GM23248 (cell line): ENCODE measurements around the gene TAAR5. TPM values are rescaled to one million over a fixed set of nuclear protein-coding genes. Genes with fewer than 3 reads are reported as not detected.
"Not testable (repeated sequence)": the region's sequence is repeated elsewhere in the genome, so short reads cannot be mapped to it uniquely, and the experiment has no call there.

Experiments
- DNase-seq: peaks from one replicate; pipeline ENCODE4 v3.0.0-alpha.2; 2015
- H2AFZ ChIP-seq: fragments of 200-600 bp; sonication (generic); 2 replicates; pipeline ENCODE4 v1.6.1; 2016; ENCODE audit warnings: antibody characterized with exemption
- H3F3A ChIP-seq: fragments of 200-600 bp; sonication (generic); 2 replicates; pipeline ENCODE4 v1.6.1; 2016; ENCODE audit warnings: mild to moderate bottlenecking, antibody characterized with exemption, mixed run types; ENCODE audit not compliant: insufficient read depth
- H3K27ac ChIP-seq: fragments of 200-600 bp; sonication (generic); 2 replicates; pipeline ENCODE4 v1.5.1; 2016; ENCODE audit warnings: mild to moderate bottlenecking
- H3K27me3 ChIP-seq: fragments of 200-600 bp; sonication (generic); replicated peaks from 2 replicates; pipeline ENCODE4 v1.6.1; 2016; ENCODE audit warnings: mild to moderate bottlenecking; ENCODE audit not compliant: insufficient read depth
- H3K36me3 ChIP-seq: fragments of 200-600 bp; sonication (generic); 2 replicates; pipeline ENCODE4 v1.6.1; 2016; ENCODE audit warnings: low read depth, mild to moderate bottlenecking
- H3K4me1 ChIP-seq: fragments of 200-600 bp; sonication (generic); 2 replicates; pipeline ENCODE4 v1.6.1; 2016; ENCODE audit warnings: mild to moderate bottlenecking; ENCODE audit not compliant: insufficient read depth
- H3K4me2 ChIP-seq: fragments of 200-600 bp; sonication (generic); one replicate; pipeline ENCODE4 v1.6.1; 2016; ENCODE audit warnings: mild to moderate bottlenecking; ENCODE audit not compliant: unreplicated experiment
- H3K4me3 ChIP-seq: fragments of 200-600 bp; sonication (generic); 2 replicates; pipeline ENCODE4 v1.5.1; 2016; ENCODE audit warnings: mild to moderate bottlenecking
- H3K79me2 ChIP-seq: fragments of 200-600 bp; sonication (generic); 2 replicates; pipeline ENCODE4 v1.6.1; 2016; ENCODE audit warnings: mild to moderate bottlenecking; ENCODE audit not compliant: insufficient read depth
- H3K9ac ChIP-seq: fragments of 200-600 bp; sonication (generic); 2 replicates; pipeline ENCODE4 v1.6.1; 2016; ENCODE audit warnings: mild to moderate bottlenecking
- H3K9me2 ChIP-seq: fragments of 200-600 bp; sonication (generic); 2 replicates; pipeline ENCODE4 v1.6.1; 2016; ENCODE audit warnings: mixed run types, mild to moderate bottlenecking, moderate library complexity; ENCODE audit not compliant: insufficient read depth
- H3K9me3 ChIP-seq: fragments of 200-600 bp; sonication (generic); one replicate; pipeline ENCODE4 v1.6.1; 2017; ENCODE audit warnings: low read depth
- H4K20me1 ChIP-seq: fragments of 200-600 bp; sonication (generic); 2 replicates; pipeline ENCODE4 v1.6.0; 2016; ENCODE audit not compliant: insufficient read depth
- EZH2 ChIP-seq: fragments of 200-600 bp; sonication (generic); IDR thresholded peaks from 2 replicates; pipeline ENCODE4 v1.6.1; 2018; ENCODE audit warnings: antibody characterized with exemption, mild to moderate bottlenecking; ENCODE audit not compliant: insufficient read depth, poor library complexity, severe bottlenecking
- EZH2phosphoT487 ChIP-seq: fragments of 200-600 bp; sonication (generic); IDR thresholded peaks from 2 replicates; pipeline ENCODE4 v1.6.1; 2018; ENCODE audit warnings: antibody characterized with exemption, moderate library complexity, mild to moderate bottlenecking, low read depth; ENCODE audit not compliant: insufficient read depth
- WGBS, 2 experiments: methylation state at CpG; one replicate each; pipeline ENCODE4 v1.1.6; 2015 to 2017; ENCODE audit warnings: low lambda C conversion rate in 2 of 2, low coverage in 1 of 2; ENCODE audit errors: missing lambda C conversion rate in 2 of 2; 5-methylcytosine and 5-hydroxymethylcytosine counted together
- in situ Hi-C: fragments of 300-500 bp; cut with MboI; formaldehyde crosslinking; loops from 2 replicates; pipeline ENCODE4 v1.15.0; 2020
- polyA plus RNA-seq: library from polyadenylated mRNA; unstranded; fragments of >200 nt; fragmentation: Nextera tagmentation; extraction: Ambion mirVana; gene quantifications from 2 replicates; pipeline ENCODE4 v1.2.1, GENCODE V29; 2016
- total RNA-seq: library from RNA; depleted of rRNA; stranded (reverse); fragments of >200 nt; shearing (Covaris generic); gene quantifications from 2 replicates; pipeline ENCODE4 v1.2.3, GENCODE V29; 2014

The TAAR5 gene
- total and polyA plus RNA-seq, 2 experiments from 2014 or later: not detected

DNA sequence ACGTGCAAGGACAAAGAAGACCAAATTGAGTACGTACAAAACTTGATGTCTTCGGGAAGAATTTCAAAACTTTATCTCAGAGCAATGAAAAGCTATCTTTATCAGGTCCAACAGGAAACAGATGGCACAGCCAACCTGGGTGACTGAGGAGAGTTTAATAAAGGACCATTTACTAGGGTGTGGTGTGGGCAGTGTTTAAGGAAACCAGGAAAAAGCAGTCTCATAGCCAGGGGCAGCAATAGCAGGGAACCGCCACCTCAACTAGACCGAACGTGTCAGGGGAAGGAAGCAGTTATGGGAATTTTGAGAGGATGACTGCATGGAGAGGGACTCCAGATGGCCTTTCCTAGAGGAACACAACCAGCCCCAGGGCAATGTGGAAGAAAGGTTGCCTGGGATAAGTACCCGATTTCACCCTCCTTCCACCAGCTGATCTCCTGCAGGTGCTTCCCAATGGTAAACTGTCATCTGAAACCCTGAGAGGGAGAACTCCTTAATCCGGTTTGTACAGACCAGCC lies 15.2 kb upstream of the TAAR5 start:
- in situ Hi-C loops: no loop called here
- no peak overlapping the region for H3K4me3 ChIP-seq
- H3K36me3 ChIP-seq: no peaks in the 10 kb centered on the region
- no peaks in the 10 kb centered on the region for H3K9me3 ChIP-seq
- 68 to 69% methylated on average over 8 of the region's 8 CpGs for WGBS, 2 experiments
- no peaks in the 10 kb centered on the region; the same call in 1 of the 2 replicates for H3K27me3 ChIP-seq
- no peak overlapping the region for H3K4me2 ChIP-seq
- no peaks in the 10 kb centered on the region for H3K4me1 ChIP-seq
- H3K9me2 ChIP-seq: no peaks in the 10 kb centered on the region
- no peak for TF ChIP-seq EZH2
- no peaks in the 10 kb centered on the region for H4K20me1 ChIP-seq
- H3F3A ChIP-seq: no peaks in the 10 kb centered on the region
- H3K79me2 ChIP-seq: no peaks in the 10 kb centered on the region
- DNase-seq: no peak
- H3K27ac ChIP-seq: no peak overlapping the region
- no peak overlapping the region for H2AFZ ChIP-seq
- no peak overlapping the region for H3K9ac ChIP-seq

DNA sequence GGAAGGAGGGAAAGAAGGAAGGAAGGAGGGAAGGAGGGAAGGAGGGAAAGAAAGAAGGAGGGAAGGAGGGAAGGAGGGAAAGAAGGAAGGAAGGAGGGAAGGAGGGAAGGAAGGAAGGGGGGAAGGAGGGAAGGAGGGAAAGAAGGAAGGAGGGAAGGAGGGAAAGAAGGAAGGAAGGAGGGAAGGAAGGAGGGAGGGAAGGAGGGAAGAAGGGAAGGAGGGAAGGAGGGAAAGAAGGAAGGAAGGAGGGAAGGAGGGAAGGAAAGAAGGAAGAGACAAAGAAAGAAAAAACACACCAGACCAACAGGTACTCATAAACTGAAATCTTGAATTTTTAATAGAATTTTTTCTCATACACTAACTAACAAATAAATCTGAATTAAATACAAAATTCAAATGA lies 11.4 kb upstream of the TAAR5 start:
- H3F3A ChIP-seq, H3K27ac ChIP-seq, H3K4me1 ChIP-seq, H4K20me1 ChIP-seq, H3K9ac ChIP-seq, H3K36me3 ChIP-seq, H2AFZ ChIP-seq, H3K79me2 ChIP-seq, H3K9me3 ChIP-seq, H3K4me2 ChIP-seq, H3K4me3 ChIP-seq, DNase-seq, in situ Hi-C loops, H3K9me2 ChIP-seq: not testable (repeated sequence)
- peaks cover 14% of the 10 kb centered on the region for H3K27me3 ChIP-seq

- H3K9me2 ChIP-seq: no peaks in the 10 kb centered on the region
- H2AFZ ChIP-seq: no peak overlapping the region
- H3K36me3 ChIP-seq: no peaks in the 10 kb centered on the region
- no peak overlapping the region for H3K4me2 ChIP-seq
- 13 to 19% methylated on average over 3 of the region's 3 CpGs for WGBS, 2 experiments
- no peaks in the 10 kb centered on the region for H3K4me1 ChIP-seq
- H3F3A ChIP-seq: no peaks in the 10 kb centered on the region
- peak; percentile 10 for DNase-seq
- H3K27me3 ChIP-seq: peaks cover 19% of the 10 kb centered on the region
- no peak overlapping the region for H3K27ac ChIP-seq
- no peak overlapping the region for H3K4me3 ChIP-seq
- in situ Hi-C loops: no loop called here
- no peaks in the 10 kb centered on the region for H3K9me3 ChIP-seq
- no peaks in the 10 kb centered on the region for H4K20me1 ChIP-seq
- no peak overlapping the region for H3K9ac ChIP-seq
- H3K79me2 ChIP-seq: no peaks in the 10 kb centered on the region
- TF ChIP-seq EZH2 (no peak), EZH2phosphoT487 (no peak)
Measured at GRCh38 chr6:132598473-132598872, 8.9 kb upstream of the TAAR5 start.

- H3K36me3 ChIP-seq: no peaks in the 10 kb centered on the region
- in situ Hi-C loops: no loop called here
- WGBS, 2 experiments: 67 to 68% methylated on average over 6 of the region's 6 CpGs
Measured at GRCh38 chr6:132596201-132596600, 6.7 kb upstream of the TAAR5 start.

GRCh38 chr6:132592855-132593254 lies 3.3 kb upstream of the TAAR5 start:
- Histone ChIP-seq H3K9me3 (no peaks in the 10 kb centered on the region), H3K27me3 (peaks cover 24% of the 10 kb centered on the region), H3F3A (no peaks in the 10 kb centered on the region), H3K27ac (no peak overlapping the region), H3K4me2 (no peak overlapping the region), H2AFZ (no peak overlapping the region), H4K20me1 (no peaks in the 10 kb centered on the region), H3K4me1 (no peaks in the 10 kb centered on the region), H3K9ac (no peak overlapping the region), H3K9me2 (no peaks in the 10 kb centered on the region), H3K4me3 (no peak overlapping the region), H3K36me3 (no peaks in the 10 kb centered on the region), H3K79me2 (no peaks in the 10 kb centered on the region)
- WGBS, 2 experiments: 43 to 51% methylated on average over 2 of the region's 2 CpGs
- no peak for TF ChIP-seq EZH2
- no peak for TF ChIP-seq EZH2phosphoT487
- in situ Hi-C loops: no loop called here
- no peak for DNase-seq

More at GRCh38 chr6:132596201-132596600, 6.7 kb upstream of the TAAR5 start:
- Histone ChIP-seq H3K27me3 (peaks cover 25% of the 10 kb centered on the region), H3K4me3 (no peak overlapping the region), H3K4me2 (no peak overlapping the region), H3K9me2 (no peaks in the 10 kb centered on the region), H3K9ac (no peak overlapping the region), H2AFZ (no peak overlapping the region), H3K79me2 (no peaks in the 10 kb centered on the region), H4K20me1 (no peaks in the 10 kb centered on the region), H3K4me1 (no peaks in the 10 kb centered on the region), H3K9me3 (no peaks in the 10 kb centered on the region), H3F3A (no peaks in the 10 kb centered on the region), H3K27ac (no peak overlapping the region)
- no peak for DNase-seq
- TF ChIP-seq EZH2phosphoT487 (no peak), EZH2 (no peak)
